Left lung (tissue), 10 donors: Measurements from ENCODE around the gene OSGIN1. TPM values are rescaled to one million over a fixed set of nuclear protein-coding genes. Genes with fewer than 3 reads are reported as not detected.

Source experiments
- ATAC-seq: fragments of 200-7000 bp; cut with Tn5 transposase; one replicate; pipeline ENCODE4 v1.9.1; 2020; ENCODE audit warnings: moderate library complexity
- DNase-seq, 4 donors: peaks; one replicate each; pipeline ENCODE4 v3.0.0-alpha.2; 2013 to 2020
- H3K27ac ChIP-seq, 2 donors: fragments of 200-600 bp; sonication (generic) in 1 of 2; one replicate each; pipeline versions ENCODE4 v1.5.0 to v1.8.0; 2020 to 2021
- H3K27me3 ChIP-seq, 2 donors: fragments of 200-600 bp; sonication (generic) in 1 of 2; one replicate each; pipeline versions ENCODE4 v1.5.0 to v1.8.0; 2020 to 2021
- H3K36me3 ChIP-seq, 2 donors: fragments of 200-600 bp; sonication (generic) in 1 of 2; one replicate each; pipeline versions ENCODE4 v1.5.0 to v1.8.0; 2020 to 2021
- H3K4me1 ChIP-seq, 2 donors: fragments of 200-600 bp; one replicate each; pipeline ENCODE4 v1.8.0; 2021
- H3K4me3 ChIP-seq, 2 donors: fragments of 200-600 bp; sonication (generic) in 1 of 2; one replicate each; pipeline versions ENCODE4 v1.5.0 to v1.8.0; 2020 to 2021; ENCODE audit warnings: mild to moderate bottlenecking in 1 of 2
- H3K9me3 ChIP-seq, 2 donors: fragments of 200-600 bp; sonication (generic) in 1 of 2; one replicate each; pipeline versions ENCODE4 v1.5.0 to v1.8.0; 2020 to 2021
- CTCF ChIP-seq, 2 donors: fragments of 200-600 bp; sonication (generic) in 1 of 2; IDR thresholded peaks; one replicate each; pipeline versions ENCODE4 v1.5.0 to v1.8.0; 2021; ENCODE audit warnings: antibody characterized with exemption in 2 of 2
- intact Hi-C, 2 donors: fragments of 100-400 bp; cut with DNase I; formaldehyde crosslinking; loops; one replicate each; pipeline versions ENCODE4 v1.11.2 to v1.14.2; 2022
- polyA plus RNA-seq, 6 donors: library from polyadenylated mRNA; unstranded; fragments of 120-200 nt; gene quantifications; one replicate each; pipeline ENCODE4 v1.2.1, GENCODE V29; 2013; ENCODE audit not compliant: insufficient read length in 6 of 6
- total RNA-seq, 2 donors: library from RNA; stranded (reverse); fragmentation: NEBNext Ultra II Directional; extraction: Animal tissue kit (Norgen Biotek cat#: 25700); gene quantifications; one replicate each; pipeline ENCODE4 v1.2.1, GENCODE V29; 2021
- donor health status: DM: no; HTN: yes; CAD: no.
- donor health status: DM: no; HTN: no; CAD: no.

The OSGIN1 gene
- total and polyA plus RNA-seq, 8 donors = 0.47 to 18.0 (median 0.70) TPM

- DNase-seq (peak in 1 of 4 donors; percentile 77), ATAC-seq (no peak)
- H3K36me3 ChIP-seq = peaks cover 0 to 22% of the 10 kb centered on the region in 2 donors
- no peak for TF ChIP-seq CTCF (IDR thresholded peaks at IDR 0.05)
- no peak overlapping the region for H3K27ac ChIP-seq
- H3K9me3 ChIP-seq = no peaks in the 10 kb centered on the region
- no peaks in the 10 kb centered on the region for H3K4me1 ChIP-seq
- H3K4me3 ChIP-seq = no peak overlapping the region
- intact Hi-C loops = no loop called here
- H3K27me3 ChIP-seq = no peaks in the 10 kb centered on the region
Measured at GRCh38 chr16:83923581-83924365, 29.3 kb upstream of the OSGIN1 start.

GRCh38 chr16:83924686-83925085 is 28.4 kb upstream of the OSGIN1 start:
- H3K27me3 ChIP-seq = no peaks in the 10 kb centered on the region
- H3K4me1 ChIP-seq = no peaks in the 10 kb centered on the region
- no peak for ATAC-seq
- H3K9me3 ChIP-seq = no peaks in the 10 kb centered on the region
- peaks cover 0 to 13% of the 10 kb centered on the region in 2 donors for H3K36me3 ChIP-seq
- no peak overlapping the region for H3K27ac ChIP-seq
- TF ChIP-seq CTCF (IDR thresholded peaks at IDR 0.05) = no peak
- intact Hi-C loops = no loop called here
- H3K4me3 ChIP-seq = no peak overlapping the region
- peak in 1 of 4 donors; percentile 43 for DNase-seq

- ATAC-seq = no peak
- no peak for TF ChIP-seq CTCF (IDR thresholded peaks at IDR 0.05)
Measured at GRCh38 chr16:83925095-83925905, 27.7 kb upstream of the OSGIN1 start.

GRCh38 chr16:83925957-83926725 is 26.9 kb upstream of the OSGIN1 start:
- no peaks in the 10 kb centered on the region for H3K9me3 ChIP-seq
- DNase-seq = peak in 1 of 4 donors; percentile 61
- H3K4me1 ChIP-seq = no peaks in the 10 kb centered on the region
- no peak overlapping the region for H3K4me3 ChIP-seq
- peaks cover 0 to 5% of the 10 kb centered on the region in 2 donors for H3K36me3 ChIP-seq
- H3K27ac ChIP-seq = no peak overlapping the region
- no peak for ATAC-seq
- H3K27me3 ChIP-seq = no peaks in the 10 kb centered on the region
- no peak for TF ChIP-seq CTCF (IDR thresholded peaks at IDR 0.05)
- intact Hi-C loops = no loop called here

More at GRCh38 chr16:83925095-83925905, 27.7 kb upstream of the OSGIN1 start:
- no peaks in the 10 kb centered on the region for H3K4me1 ChIP-seq
- DNase-seq = peak in 1 of 4 donors; percentile 64
- H3K27ac ChIP-seq = no peak overlapping the region
- no peaks in the 10 kb centered on the region for H3K27me3 ChIP-seq
- peaks cover 0 to 7% of the 10 kb centered on the region in 2 donors for H3K36me3 ChIP-seq
- intact Hi-C loops = no loop called here
- no peak overlapping the region for H3K4me3 ChIP-seq
- no peaks in the 10 kb centered on the region for H3K9me3 ChIP-seq
